H1 (cell line): ENCODE data around the gene TMC3. TPM values are rescaled to one million over a fixed set of nuclear protein-coding genes. Genes with fewer than 3 reads are reported as not detected.

ENCODE experiments used
- CTCF ChIA-PET: fragments of 300-600 bp; sonication (Branson Sonifier 250); formaldehyde crosslinking; loops from one replicate; lab custom pipeline; 2021; ENCODE audit not compliant: partially characterized antibody; lab: Charles Lee
- POLR2A ChIA-PET: fragments of 300-600 bp; sonication (Branson Sonifier 250); formaldehyde crosslinking; loops from one replicate; lab custom pipeline; 2021; ENCODE audit warnings: inconsistent platforms; ENCODE audit not compliant: partially characterized antibody; lab: Charles Lee
- DNase-seq, 2 experiments: peaks; one replicate each; pipeline versions ENCODE4 v3.0.0 to v3.0.0-alpha.2; 2010 to 2022; ENCODE audit warnings: low spot score in 2 of 2, low read depth in 1 of 2, mixed read lengths in 1 of 2
- FAIRE-seq: peaks from 2 replicates; lab custom pipeline; 2011; peaks lifted over from hg19 to GRCh38; lab: Jason Lieb, UNC
- H2AFZ ChIP-seq: 2 replicates; pipeline ENCODE4 v1.8.1; 2012; ENCODE audit warnings: low read length, inconsistent platforms
- H2AK5ac ChIP-seq: 2 replicates; pipeline ENCODE4 v1.6.1; 2013; ENCODE audit warnings: low read depth, low read length
- H2BK120ac ChIP-seq: replicated peaks from 2 replicates; pipeline ENCODE3; 2013; ENCODE audit warnings: low read depth, low read length, inconsistent platforms
- H2BK12ac ChIP-seq: 2 replicates; pipeline ENCODE4 v1.6.1; 2013; ENCODE audit warnings: low read depth, low read length
- H2BK15ac ChIP-seq: 2 replicates; pipeline ENCODE4 v1.6.1; 2013; ENCODE audit warnings: low read length
- H2BK20ac ChIP-seq: 2 replicates; pipeline ENCODE4 v1.6.1; 2013; ENCODE audit warnings: low read length
- H2BK5ac ChIP-seq: 2 replicates; pipeline ENCODE4 v1.6.1; 2013; ENCODE audit warnings: low read depth, low read length
- H3K14ac ChIP-seq: 2 replicates; pipeline ENCODE4 v1.6.1; 2013; ENCODE audit warnings: inconsistent platforms; ENCODE audit not compliant: insufficient read length
- H3K18ac ChIP-seq: 2 replicates; pipeline ENCODE4 v1.6.1; 2013; ENCODE audit warnings: low read length; ENCODE audit errors: extremely low read depth
- H3K23ac ChIP-seq: 2 replicates; pipeline ENCODE4 v1.6.1; 2013; ENCODE audit warnings: inconsistent platforms; ENCODE audit not compliant: insufficient read length
- H3K23me2 ChIP-seq: 2 replicates; pipeline ENCODE4 v1.6.1; 2013; ENCODE audit warnings: low read depth, low read length
- H3K27ac ChIP-seq: 2 replicates; pipeline ENCODE4 v1.6.1; 2011; ENCODE audit warnings: low read depth, low read length, inconsistent platforms
- H3K27me3 ChIP-seq, 4 experiments: replicated peaks in 1 of 4; 1 replicate in 1 of 4; 2 replicates in 3 of 4; pipeline versions ENCODE4 v1.6.1 to v1.8.1; 2011 to 2013; ENCODE audit warnings: low read length in 3 of 4, mild to moderate bottlenecking in 3 of 4, inconsistent platforms in 2 of 4, mixed read lengths in 2 of 4, moderate library complexity in 1 of 4; ENCODE audit not compliant: control insufficient read depth in 3 of 4, insufficient read depth in 3 of 4; ENCODE audit errors: extremely low read depth in 1 of 4
- H3K36me3 ChIP-seq, 4 experiments: 2 replicates each; pipeline versions ENCODE4 v1.6.1 to v1.8.1; 2011 to 2013; ENCODE audit warnings: mild to moderate bottlenecking in 4 of 4, low read length in 3 of 4, moderate library complexity in 2 of 4, control low read depth in 1 of 4, inconsistent platforms in 1 of 4; ENCODE audit not compliant: insufficient read depth in 4 of 4, control insufficient read depth in 2 of 4
- H3K4ac ChIP-seq: replicated peaks from 2 replicates; pipeline ENCODE3; 2013; ENCODE audit warnings: low read length, low read depth, mixed read lengths, inconsistent platforms; ENCODE audit not compliant: insufficient read length
- H3K4me1 ChIP-seq, 4 experiments: replicated peaks in 1 of 4; 1 replicate in 1 of 4; 2 replicates in 3 of 4; pipeline versions ENCODE4 v1.6.1 to v1.8.1; 2011 to 2013; ENCODE audit warnings: low read length in 3 of 4, inconsistent platforms in 2 of 4, mixed read lengths in 1 of 4; ENCODE audit not compliant: insufficient read depth in 4 of 4, control insufficient read depth in 3 of 4
- H3K4me2 ChIP-seq, 2 experiments: 2 replicates each; pipeline versions ENCODE4 v1.6.1 to v1.8.1; 2011 to 2013; ENCODE audit warnings: low read depth in 2 of 2, low read length in 2 of 2, control low read depth in 1 of 2, inconsistent platforms in 1 of 2, mild to moderate bottlenecking in 1 of 2; ENCODE audit not compliant: insufficient read depth in 1 of 2
- H3K4me3 ChIP-seq, 4 experiments: fragments of 200-600, 300-600 bp in 1 of 4; sonication (generic), shearing (Covaris generic), sonication (Bioruptor Twin) in 1 of 4; 2 replicates each; pipeline versions ENCODE4 v1.5.1 to v1.8.1; 2011 to 2016; ENCODE audit warnings: low read length in 4 of 4, low read depth in 3 of 4, control low read depth in 2 of 4, inconsistent platforms in 2 of 4, mild to moderate bottlenecking in 2 of 4, mixed read lengths in 1 of 4, moderate library complexity in 1 of 4; ENCODE audit not compliant: insufficient read depth in 2 of 4; ENCODE audit errors: extremely low read depth in 1 of 4
- H3K56ac ChIP-seq: replicated peaks from 2 replicates; pipeline ENCODE3; 2013; ENCODE audit warnings: low read depth, mild to moderate bottlenecking, mixed read lengths, low read length, inconsistent platforms; ENCODE audit not compliant: insufficient read length
- H3K79me1 ChIP-seq: 2 replicates; pipeline ENCODE4 v1.6.1; 2013; ENCODE audit warnings: low read depth, low read length, control low read depth
- H3K79me2 ChIP-seq, 2 experiments: 2 replicates each; pipeline versions ENCODE4 v1.6.1 to v1.8.1; 2012 to 2013; ENCODE audit warnings: low read length in 2 of 2, mild to moderate bottlenecking in 2 of 2, inconsistent platforms in 1 of 2; ENCODE audit not compliant: insufficient read depth in 2 of 2, control insufficient read depth in 1 of 2
- H3K9ac ChIP-seq, 4 experiments: replicated peaks in 1 of 4; 1 replicate in 1 of 4; 2 replicates in 3 of 4; pipeline versions ENCODE4 v1.6.1 to v1.8.1; 2011 to 2013; ENCODE audit warnings: low read depth in 3 of 4, low read length in 3 of 4, control low read depth in 2 of 4, mild to moderate bottlenecking in 2 of 4, moderate library complexity in 2 of 4, inconsistent platforms in 1 of 4; ENCODE audit errors: extremely low read depth in 1 of 4
- H3K9me3 ChIP-seq, 2 experiments: 2 replicates each; pipeline versions ENCODE4 v1.6.1 to v1.8.1; 2012 to 2013; ENCODE audit warnings: mild to moderate bottlenecking in 2 of 2, moderate library complexity in 2 of 2, control low read depth in 1 of 2, inconsistent platforms in 1 of 2, low read depth in 1 of 2, low read length in 1 of 2, mixed read lengths in 1 of 2; ENCODE audit not compliant: insufficient read depth in 2 of 2
- H4K20me1 ChIP-seq, 2 experiments: replicated peaks in 1 of 2; 2 replicates each; pipeline versions ENCODE3 to v1.8.1; 2011 to 2013; ENCODE audit warnings: inconsistent platforms in 2 of 2, low read length in 2 of 2, mild to moderate bottlenecking in 1 of 2; ENCODE audit not compliant: insufficient read depth in 2 of 2, control insufficient read depth in 1 of 2
- H4K5ac ChIP-seq: 2 replicates; pipeline ENCODE4 v1.6.1; 2013; ENCODE audit warnings: low read length, low read depth, mixed read lengths, inconsistent platforms; ENCODE audit not compliant: insufficient read length
- H4K8ac ChIP-seq: 2 replicates; pipeline ENCODE4 v1.8.0; 2013; ENCODE audit warnings: mild to moderate bottlenecking, moderate library complexity, low read length, inconsistent platforms; ENCODE audit not compliant: insufficient read depth; ENCODE audit errors: extremely low read depth
- H4K91ac ChIP-seq: replicated peaks from 2 replicates; pipeline ENCODE3; 2013; ENCODE audit warnings: low read length, mixed read lengths, inconsistent platforms; ENCODE audit not compliant: insufficient read length
- EP300 ChIP-seq, 2 experiments: IDR thresholded peaks; 1 replicate in 1 of 2; 2 replicates in 1 of 2; pipeline ENCODE4 v1.6.1; 2011 to 2012; ENCODE audit warnings: low read depth in 2 of 2, low read length in 2 of 2, mild to moderate bottlenecking in 2 of 2, borderline replicate concordance in 1 of 2, inconsistent platforms in 1 of 2, moderate library complexity in 1 of 2
- WGBS, 2 experiments: shearing (Covaris generic) in 1 of 2; methylation state at CpG; one replicate each; pipeline versions ENCODE4 v1.1.6 to v1.1.7; 2013 to 2015; ENCODE audit warnings: low lambda C conversion rate in 2 of 2, mixed read lengths in 2 of 2, inconsistent platforms in 1 of 2, low coverage in 1 of 2, missing lambda C conversion rate in 1 of 2; ENCODE audit not compliant: insufficient replicate concordance in 2 of 2, insufficient coverage in 1 of 2, insufficient read length in 1 of 2; ENCODE audit errors: extremely low coverage in 1 of 2, missing lambda C conversion rate in 1 of 2; 5-methylcytosine and 5-hydroxymethylcytosine counted together
- polyA plus RNA-seq, 7 experiments: library from polyadenylated mRNA; depleted of rRNA in 3 of 7; stranded (reverse) in 5 of 7; unstranded in 2 of 7; fragments of >200 nt in 5 of 7; fragments of 200-250 nt in 2 of 7; gene quantifications; 1 replicate in 5 of 7; 2 replicates in 1 of 7; 4 replicates in 1 of 7; pipeline versions ENCODE4 v1.2.1 to v1.2.3, GENCODE V29; 2011 to 2013; ENCODE audit warnings: missing spikeins in 2 of 7, mixed read lengths in 2 of 7
- total RNA-seq: library from RNA; stranded (reverse); fragmentation: NEBNext Ultra II Directional; extraction: Animal tissue kit (Norgen Biotek cat#: 25700); gene quantifications from 2 replicates; pipeline ENCODE4 v1.2.1, GENCODE V29; 2021

TMC3 gene
- total and polyA plus RNA-seq, 2 of the 8 experiments (the other 6 are each of a cell fraction or from before 2014, with no cell fraction given), result not detected

GRCh38 chr15:81362790-81363189 lies 11.2 kb downstream of the TMC3 start:
- ChIA-PET POLR2A (no interaction called here), CTCF (interaction anchor here (1.4 kb wide), 1 partner anchor 18 kb away, joined by 4 read pairs; no protein-coding TSS in a partner anchor)
- no peak for FAIRE-seq
- TF ChIP-seq EP300 (IDR thresholded peaks at IDR 0.05; ENCODE audit: borderline replicate concordance in 1 of 2, low read depth in 2 of 2, low read length in 2 of 2), result no peak

More at GRCh38 chr15:81362790-81363189, 11.2 kb downstream of the TMC3 start:
- no peak overlapping the region for H2BK20ac ChIP-seq
- H3K56ac ChIP-seq, result no peak overlapping the region
- H3K9ac ChIP-seq, result no peak overlapping the region
- 88% methylated on average over 11 of the region's 11 CpGs; no CpG with 5 or more reads in 1 of the 2 experiments for WGBS, 2 experiments
- DNase-seq, result no peak
- no peak overlapping the region for H3K4ac ChIP-seq
- H3K36me3 ChIP-seq, result no peaks in the 10 kb centered on the region
- no peak overlapping the region for H3K14ac ChIP-seq
- H2BK12ac ChIP-seq, result no peak overlapping the region
- H2BK15ac ChIP-seq, result no peak overlapping the region
- H3K23ac ChIP-seq, result no peak overlapping the region
- no peak overlapping the region for H3K18ac ChIP-seq
- no peaks in the 10 kb centered on the region for H3K27me3 ChIP-seq
- no peaks in the 10 kb centered on the region for H3K9me3 ChIP-seq
- no peaks in the 10 kb centered on the region for H4K20me1 ChIP-seq
- no peak overlapping the region for H3K4me2 ChIP-seq
- H3K27ac ChIP-seq, result no peak overlapping the region
- no peak overlapping the region for H4K8ac ChIP-seq
- H3K79me1 ChIP-seq, result no peaks in the 10 kb centered on the region
- H3K4me3 ChIP-seq, result no peak overlapping the region
- H3K4me1 ChIP-seq, result no peaks in the 10 kb centered on the region
- H3K23me2 ChIP-seq, result no peaks in the 10 kb centered on the region
- no peak overlapping the region for H2AK5ac ChIP-seq
- no peak overlapping the region for H2BK5ac ChIP-seq
- no peak overlapping the region for H2AFZ ChIP-seq
- no peak overlapping the region for H2BK120ac ChIP-seq
- H4K91ac ChIP-seq, result no peak overlapping the region
- no peaks in the 10 kb centered on the region for H3K79me2 ChIP-seq
- H4K5ac ChIP-seq, result no peak overlapping the region
